Activated naive CD8-positive, alpha-beta T cell treated with anti-CD3 and anti-CD28 coated beads, Interleukin-2, amount 10 ng/mL, durations not matched to agents 7 days and 5 days (primary cell): ENCODE results near the gene DNAH9. TPM values are rescaled to one million over a fixed set of nuclear protein-coding genes. Genes with fewer than 3 reads are reported as not detected.

Experiments used
- ATAC-seq: fragments of 150-1000 bp; cut with Tn5 transposase; one replicate; pipeline ENCODE4 v1.10.0; 2021; ENCODE audit warnings: low read depth, moderate library complexity
- POLR2A ChIA-PET: fragments of 350-600 bp; sonication (Branson Sonifier 250); formaldehyde crosslinking; loops from one replicate; lab custom pipeline; 2021; ENCODE audit warnings: antibody characterized with exemption; lab: Charles Lee
- DNase-seq: peaks from one replicate; pipeline ENCODE4 v3.0.0; 2021
- H3K27ac Mint-ChIP-seq: one replicate; pipeline ENCODE4 v1.8.0; 2022; ENCODE audit warnings: mild to moderate bottlenecking, mixed read lengths
- H3K27me3 Mint-ChIP-seq: one replicate; pipeline ENCODE4 v1.8.0; 2022; ENCODE audit warnings: mild to moderate bottlenecking, moderate library complexity, mixed read lengths
- H3K36me3 Mint-ChIP-seq: one replicate; pipeline ENCODE4 v1.8.0; 2021; ENCODE audit warnings: mild to moderate bottlenecking, mixed read lengths
- H3K4me1 Mint-ChIP-seq: one replicate; pipeline ENCODE4 v1.8.0; 2021; ENCODE audit warnings: mixed read lengths
- H3K4me3 Mint-ChIP-seq: one replicate; pipeline ENCODE4 v1.8.0; 2022; ENCODE audit warnings: mild to moderate bottlenecking, moderate library complexity, mixed read lengths
- H3K9me3 Mint-ChIP-seq: one replicate; pipeline ENCODE4 v1.8.0; 2021; ENCODE audit warnings: mixed read lengths
- total RNA-seq, 2 experiments: library from RNA; stranded (reverse); gene quantifications; one replicate each; pipeline ENCODE4 v1.2.3, GENCODE V29; 2021

DNAH9 gene
- total RNA-seq, 2 experiments from 2014 or later = not detected

DNA sequence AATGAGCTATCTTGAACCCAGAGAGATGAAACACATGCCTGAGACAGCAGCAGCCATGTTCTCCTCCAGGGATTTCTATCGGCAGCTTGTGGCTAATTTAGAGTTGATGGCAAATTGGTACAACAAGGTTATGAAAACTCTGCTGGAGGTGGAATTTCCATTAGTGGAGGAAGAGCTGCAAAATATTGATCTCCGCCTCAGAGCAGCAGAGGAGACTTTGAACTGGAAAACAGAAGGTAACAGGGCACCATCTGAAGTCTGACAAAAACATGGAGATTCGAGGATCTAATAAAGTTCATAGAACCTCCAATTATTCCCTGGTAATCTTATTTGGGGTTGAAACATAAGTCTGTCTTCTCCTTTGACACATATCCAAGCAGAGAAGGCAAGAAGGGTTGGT is 52.8 kb downstream of the DNAH9 start:
- Mint-ChIP-seq H3K4me1 (no peaks in the 10 kb centered on the region), H3K27me3 (no peaks in the 10 kb centered on the region), H3K9me3 (peaks cover 1% of the 10 kb centered on the region), H3K27ac (no peak overlapping the region), H3K4me3 (no peak overlapping the region), H3K36me3 (no peaks in the 10 kb centered on the region)
- DNase-seq (no peak), ATAC-seq (no peak)
- POLR2A ChIA-PET = no interaction called here

DNA sequence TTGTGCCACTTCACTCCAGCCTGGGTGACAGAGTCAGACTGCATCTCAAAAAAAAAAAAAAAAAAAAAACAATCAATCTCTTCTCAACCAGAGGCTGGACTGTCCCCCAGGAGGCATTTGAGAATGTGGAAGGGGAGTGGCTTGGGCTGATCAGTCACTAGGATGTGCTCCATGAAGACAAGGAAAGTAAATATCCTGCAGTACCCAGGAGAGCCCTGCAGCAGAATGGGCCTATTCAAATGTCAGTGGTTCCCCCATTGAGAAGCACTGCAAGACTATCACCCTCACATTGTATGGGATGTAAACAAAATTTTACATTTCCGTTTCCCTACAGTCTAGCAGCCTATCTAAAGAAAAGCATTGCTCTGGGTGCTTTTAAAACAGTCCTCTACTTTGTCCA is 70.3 kb downstream of the DNAH9 start:
- H3K36me3 Mint-ChIP-seq = no peaks in the 10 kb centered on the region
- no peak for DNase-seq
- no peak overlapping the region for H3K27ac Mint-ChIP-seq
- POLR2A ChIA-PET = no interaction called here
- H3K27me3 Mint-ChIP-seq = no peaks in the 10 kb centered on the region
- H3K4me1 Mint-ChIP-seq = no peaks in the 10 kb centered on the region
- peaks cover 4% of the 10 kb centered on the region for H3K9me3 Mint-ChIP-seq
- H3K4me3 Mint-ChIP-seq = no peak overlapping the region
- ATAC-seq = no peak

DNA sequence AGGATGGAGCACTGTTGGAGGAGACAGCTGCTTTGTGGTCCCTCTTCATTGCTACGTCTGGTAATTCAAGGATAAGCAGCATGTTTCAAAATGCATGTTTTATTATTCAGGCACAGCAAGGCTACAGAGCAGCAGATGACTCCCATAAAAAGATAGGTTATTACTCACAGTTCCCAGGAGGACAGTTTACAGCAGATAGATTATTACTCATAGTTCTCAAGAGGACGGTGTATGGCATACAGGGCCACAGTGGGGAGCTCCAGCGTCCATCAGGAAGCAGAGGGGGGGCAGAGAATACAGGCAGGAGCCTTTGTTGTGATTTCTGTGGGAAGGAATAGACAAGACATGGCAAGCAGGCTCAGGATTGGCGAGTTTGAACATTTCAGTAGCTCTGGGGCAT is 72.9 kb downstream of the DNAH9 start:
- no peaks in the 10 kb centered on the region for H3K4me1 Mint-ChIP-seq
- H3K36me3 Mint-ChIP-seq = no peaks in the 10 kb centered on the region
- DNase-seq (no peak), ATAC-seq (no peak)
- POLR2A ChIA-PET = no interaction called here
- H3K27me3 Mint-ChIP-seq = no peaks in the 10 kb centered on the region
- H3K9me3 Mint-ChIP-seq = no peaks in the 10 kb centered on the region
- H3K4me3 Mint-ChIP-seq = no peak overlapping the region
- H3K27ac Mint-ChIP-seq = no peak overlapping the region

DNA sequence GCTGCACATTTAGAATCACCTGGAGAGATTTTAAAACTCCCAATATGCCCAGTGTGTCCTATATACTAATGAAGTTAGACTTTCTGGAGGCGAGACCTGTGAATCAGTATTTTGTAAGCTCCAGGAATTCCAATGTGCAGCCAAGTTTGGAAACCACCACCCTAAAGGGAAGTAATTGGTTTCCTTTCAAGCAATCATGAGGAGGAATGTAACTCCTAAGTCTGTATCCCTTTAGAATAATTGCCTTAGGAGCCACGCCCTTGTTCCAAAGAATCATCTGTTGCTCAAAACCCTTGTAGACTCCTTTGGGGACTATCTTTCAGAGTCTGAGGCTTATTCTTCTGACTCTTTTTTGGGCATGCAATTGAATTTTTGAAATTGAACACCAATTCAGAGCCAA is 84.4 kb downstream of the DNAH9 start:
- DNase-seq (no peak), ATAC-seq (no peak)
- no peak overlapping the region for H3K27ac Mint-ChIP-seq
- no peaks in the 10 kb centered on the region for H3K27me3 Mint-ChIP-seq
- no peaks in the 10 kb centered on the region for H3K9me3 Mint-ChIP-seq
- no peaks in the 10 kb centered on the region for H3K36me3 Mint-ChIP-seq
- H3K4me3 Mint-ChIP-seq = no peak overlapping the region
- no peaks in the 10 kb centered on the region for H3K4me1 Mint-ChIP-seq
- POLR2A ChIA-PET = no interaction called here

DNA sequence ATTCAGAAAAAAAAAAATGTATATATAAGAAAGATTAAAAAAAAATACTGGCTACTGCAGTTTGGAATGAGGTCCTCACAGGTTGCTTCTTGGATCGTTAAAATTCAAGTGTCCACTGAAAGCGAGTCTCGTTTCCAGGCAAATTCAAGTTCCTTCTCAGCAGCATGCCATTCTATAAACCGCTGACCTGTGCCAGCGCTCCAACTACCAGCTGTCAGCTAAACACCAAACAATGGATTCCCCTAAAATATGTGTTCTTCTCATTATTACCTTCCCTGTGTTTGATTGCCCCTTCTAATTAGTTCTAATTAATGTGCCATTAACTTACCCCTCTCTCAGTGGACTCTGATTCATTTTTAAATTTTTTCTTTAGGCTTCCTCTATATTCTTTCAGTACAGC is 92.4 kb downstream of the DNAH9 start:
- H3K36me3 Mint-ChIP-seq = no peaks in the 10 kb centered on the region
- H3K4me3 Mint-ChIP-seq = no peak overlapping the region
- H3K9me3 Mint-ChIP-seq = no peaks in the 10 kb centered on the region
- no peak overlapping the region for H3K27ac Mint-ChIP-seq
- ATAC-seq (no peak), DNase-seq (no peak)
- no peaks in the 10 kb centered on the region for H3K4me1 Mint-ChIP-seq
- POLR2A ChIA-PET = no interaction called here
- H3K27me3 Mint-ChIP-seq = no peaks in the 10 kb centered on the region

DNA sequence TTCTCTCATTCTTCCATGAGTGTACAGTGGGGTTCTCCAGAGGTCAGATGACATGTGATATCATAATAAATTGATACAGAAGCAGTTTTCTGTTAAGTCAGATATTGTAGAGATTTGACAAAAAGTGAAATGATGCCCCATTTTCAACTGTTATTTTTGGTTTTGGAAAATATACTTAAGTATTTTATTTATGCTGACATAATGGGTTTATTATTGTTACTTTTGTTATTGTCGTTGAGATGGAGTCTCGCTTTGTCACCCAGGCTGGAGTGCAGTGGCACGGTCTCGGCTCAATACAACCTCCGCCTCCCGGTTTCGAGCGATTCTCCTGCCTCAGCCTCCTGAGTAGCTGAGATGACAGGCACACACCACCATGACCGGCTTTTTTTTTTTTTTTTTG is 94.4 kb downstream of the DNAH9 start:
- DNase-seq (no peak), ATAC-seq (no peak)
- H3K27ac Mint-ChIP-seq = no peak overlapping the region
- no peaks in the 10 kb centered on the region for H3K27me3 Mint-ChIP-seq
- no peaks in the 10 kb centered on the region for H3K36me3 Mint-ChIP-seq
- H3K4me1 Mint-ChIP-seq = no peaks in the 10 kb centered on the region
- no peaks in the 10 kb centered on the region for H3K9me3 Mint-ChIP-seq
- POLR2A ChIA-PET = no interaction called here
- H3K4me3 Mint-ChIP-seq = no peak overlapping the region

DNA sequence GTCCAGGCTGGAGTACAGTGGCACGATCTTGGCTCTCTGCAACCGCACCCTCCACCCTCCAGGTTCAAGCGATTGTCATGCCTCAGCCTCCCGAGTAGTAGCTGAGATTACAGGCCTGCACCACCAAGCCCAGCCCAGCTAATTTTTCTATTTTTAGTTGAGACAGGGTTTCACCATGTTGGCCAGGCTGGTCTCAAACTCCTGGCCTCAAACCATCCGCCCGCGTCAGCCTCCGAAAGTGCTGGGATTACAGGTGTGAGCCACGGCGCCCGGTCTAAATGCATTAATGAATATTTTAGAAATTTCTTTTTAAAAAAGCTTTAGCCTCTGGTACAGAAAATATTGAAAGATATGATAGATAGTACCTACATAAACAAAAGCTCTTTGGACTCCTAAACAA is 95.0 kb downstream of the DNAH9 start:
- POLR2A ChIA-PET = no interaction called here
- no peaks in the 10 kb centered on the region for H3K9me3 Mint-ChIP-seq
- no peak overlapping the region for H3K27ac Mint-ChIP-seq
- no peaks in the 10 kb centered on the region for H3K27me3 Mint-ChIP-seq
- no peaks in the 10 kb centered on the region for H3K4me1 Mint-ChIP-seq
- H3K36me3 Mint-ChIP-seq = no peaks in the 10 kb centered on the region
- ATAC-seq (no peak), DNase-seq (no peak)
- no peak overlapping the region for H3K4me3 Mint-ChIP-seq

DNA sequence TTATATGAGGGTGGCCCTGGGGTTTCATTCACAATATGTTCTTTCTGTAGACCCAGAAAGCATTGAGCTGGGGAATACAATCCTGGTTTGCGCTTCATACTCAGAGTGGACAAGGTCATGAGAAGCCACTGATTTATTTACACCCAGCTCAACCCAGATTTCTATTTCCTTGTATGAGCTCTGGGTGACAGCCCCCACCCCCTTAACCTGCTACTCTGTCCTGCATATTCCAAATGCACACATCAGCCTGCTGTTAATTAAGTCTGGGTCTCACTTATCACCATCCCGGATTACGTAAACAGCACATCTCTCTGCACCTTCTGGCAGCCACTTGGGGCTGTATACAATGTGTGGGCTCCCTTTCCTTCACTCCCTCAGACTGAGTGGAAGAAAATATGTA is 102.4 kb downstream of the DNAH9 start:
- DNase-seq = no peak
- H3K27me3 Mint-ChIP-seq = no peaks in the 10 kb centered on the region
- no peak overlapping the region for H3K27ac Mint-ChIP-seq
- no peak for ATAC-seq
- H3K4me1 Mint-ChIP-seq = no peaks in the 10 kb centered on the region
- H3K4me3 Mint-ChIP-seq = no peak overlapping the region
- POLR2A ChIA-PET = no interaction called here
- peaks cover 3% of the 10 kb centered on the region for H3K9me3 Mint-ChIP-seq
- no peaks in the 10 kb centered on the region for H3K36me3 Mint-ChIP-seq

DNA sequence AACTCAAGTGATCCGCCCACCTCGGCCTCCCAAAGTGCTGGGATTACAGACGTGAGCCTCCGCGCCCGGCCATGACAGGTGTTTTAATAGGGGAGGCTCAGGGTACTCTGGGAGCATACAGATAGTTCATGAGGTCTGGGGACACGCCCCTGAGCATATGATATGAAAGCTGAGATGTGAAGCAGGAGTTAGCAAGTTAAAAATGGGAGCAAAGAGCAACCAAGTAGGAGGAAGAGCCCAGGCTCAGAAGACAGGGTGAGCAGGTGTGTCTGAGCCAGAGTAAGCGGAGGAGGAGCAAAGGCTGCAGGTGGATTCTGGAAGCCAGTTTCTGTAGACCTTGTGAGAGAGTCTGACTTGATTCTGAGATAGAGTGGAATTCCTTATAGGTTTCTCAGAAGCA is 103.6 kb downstream of the DNAH9 start:
- H3K4me3 Mint-ChIP-seq = no peak overlapping the region
- DNase-seq = no peak
- no peaks in the 10 kb centered on the region for H3K4me1 Mint-ChIP-seq
- no peaks in the 10 kb centered on the region for H3K36me3 Mint-ChIP-seq
- no peak for ATAC-seq
- H3K27ac Mint-ChIP-seq = no peak overlapping the region
- H3K9me3 Mint-ChIP-seq = peaks cover 3% of the 10 kb centered on the region
- no peaks in the 10 kb centered on the region for H3K27me3 Mint-ChIP-seq
- POLR2A ChIA-PET = no interaction called here

DNA sequence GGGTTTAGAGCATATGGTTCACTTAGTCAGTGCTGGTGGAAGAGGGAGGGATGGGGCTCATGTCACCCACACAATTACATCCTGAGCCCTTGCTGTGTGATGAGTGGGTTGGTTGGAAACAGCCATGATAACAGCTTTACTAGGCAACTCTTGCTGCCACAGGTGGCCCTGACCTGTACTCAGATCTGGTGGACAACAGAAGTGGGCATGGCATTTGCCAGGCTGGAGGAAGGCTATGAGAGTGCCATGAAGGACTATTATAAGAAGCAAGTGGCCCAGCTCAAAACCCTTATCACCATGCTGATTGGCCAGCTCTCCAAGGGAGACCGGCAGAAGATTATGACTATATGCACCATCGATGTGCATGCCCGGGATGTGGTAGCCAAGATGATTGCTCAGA is 105.8 kb downstream of the DNAH9 start:
- ATAC-seq = no peak

DNA sequence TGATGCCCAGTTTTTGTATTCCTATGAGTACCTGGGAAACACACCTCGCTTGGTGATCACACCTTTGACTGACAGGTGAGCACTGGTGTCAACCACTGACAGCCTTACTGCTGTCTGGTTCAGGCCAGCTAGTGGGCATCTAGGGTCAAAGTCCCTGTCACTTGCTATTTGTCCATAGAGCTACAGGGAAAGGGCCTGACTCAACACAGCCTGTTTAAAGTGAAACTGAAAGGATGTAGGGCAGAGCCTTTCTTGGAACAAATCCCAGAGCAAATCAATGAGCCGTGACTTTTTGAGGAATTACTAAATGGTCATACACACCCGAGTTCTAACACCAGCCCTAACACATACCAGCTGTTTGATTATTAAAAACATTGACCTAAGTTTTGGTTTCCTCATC is 106.8 kb downstream of the DNAH9 start:
- ATAC-seq = no peak
- Mint-ChIP-seq H3K27ac (no peak overlapping the region), H3K4me1 (no peaks in the 10 kb centered on the region), H3K27me3 (peaks cover 2% of the 10 kb centered on the region), H3K9me3 (no peaks in the 10 kb centered on the region), H3K36me3 (no peaks in the 10 kb centered on the region), H3K4me3 (no peak overlapping the region)
- DNase-seq = no peak
- POLR2A ChIA-PET = no interaction called here

More for the DNA sequence above, 105.8 kb downstream of the DNAH9 start:
- POLR2A ChIA-PET = no interaction called here
- H3K4me1 Mint-ChIP-seq = no peaks in the 10 kb centered on the region
- peaks cover 2% of the 10 kb centered on the region for H3K27me3 Mint-ChIP-seq
- DNase-seq = no peak
- no peak overlapping the region for H3K4me3 Mint-ChIP-seq
- H3K36me3 Mint-ChIP-seq = no peaks in the 10 kb centered on the region
- peaks cover 3% of the 10 kb centered on the region for H3K9me3 Mint-ChIP-seq
- H3K27ac Mint-ChIP-seq = no peak overlapping the region

DNA sequence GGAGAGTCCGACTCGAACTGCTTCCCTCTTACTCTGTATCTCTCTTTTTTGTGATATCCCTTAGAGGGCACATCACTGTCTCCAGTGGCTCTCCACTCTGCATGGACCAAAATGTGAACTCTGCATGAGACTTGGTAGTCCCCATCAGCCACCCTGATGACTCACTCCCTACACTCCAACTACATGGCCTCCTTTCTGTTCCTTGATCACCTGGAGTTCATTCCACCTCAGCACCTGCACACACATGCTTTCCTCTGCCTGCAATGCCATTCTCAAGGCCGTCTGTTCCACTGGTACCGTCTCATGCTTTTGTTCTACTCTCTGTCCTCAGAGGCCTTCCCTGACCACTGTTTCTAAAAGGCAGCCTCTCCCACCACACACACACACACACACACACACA is 109.3 kb downstream of the DNAH9 start:
- Mint-ChIP-seq H3K27me3 (peaks cover 2% of the 10 kb centered on the region), H3K4me1 (no peaks in the 10 kb centered on the region), H3K27ac (no peak overlapping the region), H3K36me3 (no peaks in the 10 kb centered on the region), H3K9me3 (no peaks in the 10 kb centered on the region), H3K4me3 (no peak overlapping the region)
- DNase-seq (no peak), ATAC-seq (no peak)
- POLR2A ChIA-PET = no interaction called here

DNA sequence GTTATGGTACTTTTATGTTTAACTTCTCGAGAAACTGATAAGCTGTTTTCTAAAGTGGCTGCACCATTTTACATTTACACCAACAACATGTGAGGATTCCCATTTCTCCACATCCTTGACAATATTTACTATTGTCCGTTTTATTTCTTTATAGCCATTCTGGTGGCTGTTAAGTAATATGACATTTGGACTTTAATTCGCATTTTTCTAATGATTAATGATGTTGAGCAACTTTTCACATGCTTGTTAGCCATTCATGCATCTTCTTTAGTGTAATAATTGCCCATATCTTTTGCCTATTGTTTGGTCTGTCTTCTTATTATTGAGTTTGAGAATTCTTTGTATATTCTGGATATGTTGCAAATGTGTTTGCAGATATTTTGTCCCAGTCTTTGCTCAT is 114.2 kb downstream of the DNAH9 start:
- DNase-seq (no peak), ATAC-seq (no peak)
- POLR2A ChIA-PET = no interaction called here
- H3K36me3 Mint-ChIP-seq = no peaks in the 10 kb centered on the region
- H3K4me3 Mint-ChIP-seq = no peak overlapping the region
- peaks cover 2% of the 10 kb centered on the region for H3K27me3 Mint-ChIP-seq
- H3K27ac Mint-ChIP-seq = no peak overlapping the region
- no peaks in the 10 kb centered on the region for H3K4me1 Mint-ChIP-seq
- H3K9me3 Mint-ChIP-seq = peaks cover 1% of the 10 kb centered on the region

DNA sequence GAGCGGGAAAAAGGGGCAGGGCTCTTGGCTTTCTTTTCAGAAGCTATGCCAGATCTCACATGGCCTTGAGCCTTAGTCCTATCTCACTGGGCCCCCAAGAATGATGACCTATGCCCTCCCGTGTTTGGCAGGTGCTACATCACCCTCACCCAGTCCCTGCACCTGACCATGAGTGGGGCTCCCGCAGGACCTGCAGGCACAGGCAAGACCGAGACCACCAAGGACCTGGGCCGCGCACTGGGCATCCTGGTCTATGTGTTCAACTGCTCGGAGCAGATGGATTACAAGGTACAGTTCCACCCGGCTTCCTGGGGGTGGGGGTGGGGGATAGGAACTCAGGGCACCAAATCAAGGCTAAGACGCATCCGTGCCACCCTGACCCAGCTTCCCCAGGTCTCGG is 120.9 kb downstream of the DNAH9 start:
- ATAC-seq = no peak
- Mint-ChIP-seq H3K27ac (no peak overlapping the region), H3K27me3 (no peaks in the 10 kb centered on the region), H3K4me3 (no peak overlapping the region), H3K36me3 (no peaks in the 10 kb centered on the region), H3K9me3 (peaks cover 1% of the 10 kb centered on the region), H3K4me1 (no peaks in the 10 kb centered on the region)
- no peak for DNase-seq
- POLR2A ChIA-PET = no interaction called here

DNA sequence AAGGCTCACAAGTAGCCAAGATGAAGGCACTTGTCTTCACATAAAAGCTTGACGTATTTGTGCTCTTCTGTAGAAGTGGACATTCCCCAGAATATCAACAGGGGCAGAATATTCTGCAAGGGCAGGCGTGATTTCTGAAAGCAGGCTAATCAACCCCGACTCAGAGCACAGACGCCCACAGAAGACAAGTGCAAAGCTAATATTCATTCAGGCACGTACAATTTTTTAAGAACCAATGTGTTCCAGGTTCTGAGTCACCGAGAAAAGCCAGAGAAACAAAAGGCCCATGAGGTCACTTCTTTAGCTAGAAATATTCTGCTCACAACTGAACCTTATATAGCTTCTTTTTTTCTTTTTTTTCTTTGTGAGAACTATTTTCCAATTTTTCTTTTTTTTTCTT is 121.6 kb downstream of the DNAH9 start:
- POLR2A ChIA-PET = no interaction called here
- Mint-ChIP-seq H3K36me3 (no peaks in the 10 kb centered on the region), H3K4me1 (no peaks in the 10 kb centered on the region)

More for the DNA sequence above, 121.6 kb downstream of the DNAH9 start:
- Mint-ChIP-seq H3K27me3 (no peaks in the 10 kb centered on the region), H3K9me3 (no peaks in the 10 kb centered on the region), H3K27ac (no peak overlapping the region), H3K4me3 (no peak overlapping the region)
- ATAC-seq = no peak
- no peak for DNase-seq
